DND-41 (cell line): ENCODE measurements around the gene ZNF526.

Source experiments
- ATAC-seq: fragments of 200-7000 bp; cut with Tn5 transposase; 3 replicates; pipeline ENCODE4 v1.9.1; 2021; ENCODE audit warnings: low read depth; ENCODE audit not compliant: insufficient read depth
- DNase-seq: peaks from one replicate; pipeline ENCODE4 v3.0.0-alpha.2; 2020
- H2AFZ ChIP-seq: 2 replicates; pipeline ENCODE4 v1.6.0; 2012; ENCODE audit warnings: low read depth, low read length
- H3K27ac ChIP-seq: 2 replicates; pipeline ENCODE4 v1.5.1; 2012; ENCODE audit warnings: low read length, inconsistent platforms
- H3K27me3 ChIP-seq: fragments of 200-600 bp; sonication (generic); 2 replicates; pipeline ENCODE4 v1.6.0; 2012; ENCODE audit warnings: low read length, mild to moderate bottlenecking, inconsistent platforms; ENCODE audit not compliant: insufficient read depth, poor library complexity
- H3K36me3 ChIP-seq: 2 replicates; pipeline ENCODE4 v1.5.1; 2012; ENCODE audit warnings: low read length, inconsistent platforms; ENCODE audit not compliant: insufficient read depth
- H3K4me1 ChIP-seq: 2 replicates; pipeline ENCODE4 v1.5.1; 2012; ENCODE audit warnings: mild to moderate bottlenecking, low read length; ENCODE audit not compliant: insufficient read depth
- H3K4me2 ChIP-seq: 2 replicates; pipeline ENCODE4 v1.6.0; 2012; ENCODE audit warnings: mild to moderate bottlenecking, moderate library complexity, low read length, inconsistent platforms; ENCODE audit not compliant: insufficient read depth
- H3K4me3 ChIP-seq, 2 experiments: fragments of 200-600 bp in 1 of 2; shearing (Covaris generic) in 1 of 2; 2 replicates each; pipeline ENCODE4 v1.5.1; 2012 to 2016; ENCODE audit warnings: inconsistent platforms in 2 of 2, low read length in 2 of 2, mild to moderate bottlenecking in 2 of 2, low read depth in 1 of 2, moderate library complexity in 1 of 2
- H3K79me2 ChIP-seq: 2 replicates; pipeline ENCODE4 v1.6.0; 2012; ENCODE audit warnings: low read length, inconsistent platforms; ENCODE audit not compliant: insufficient read depth
- H3K9ac ChIP-seq: 2 replicates; pipeline ENCODE4 v1.6.0; 2012; ENCODE audit warnings: low read depth, mild to moderate bottlenecking, inconsistent platforms, low read length, moderate library complexity
- H3K9me3 ChIP-seq: 2 replicates; pipeline ENCODE4 v1.5.1; 2012; ENCODE audit warnings: low read length, moderate library complexity, mild to moderate bottlenecking, inconsistent platforms; ENCODE audit not compliant: insufficient read depth, severe bottlenecking
- H4K20me1 ChIP-seq: 2 replicates; pipeline ENCODE4 v1.6.0; 2012; ENCODE audit warnings: low read length; ENCODE audit not compliant: insufficient read depth
- CTCF ChIP-seq: IDR thresholded peaks from 2 replicates; pipeline ENCODE4 v1.5.1; 2012; ENCODE audit warnings: borderline replicate concordance, low read length, moderate library complexity, mild to moderate bottlenecking; ENCODE audit not compliant: poor library complexity, severe bottlenecking; ENCODE audit errors: extremely low read depth
- EZH2 ChIP-seq: IDR thresholded peaks from 3 replicates; pipeline ENCODE4 v1.6.1; 2012; ENCODE audit warnings: borderline replicate concordance, low read depth, mild to moderate bottlenecking, moderate library complexity, low read length, inconsistent platforms; ENCODE audit not compliant: severe bottlenecking

Gene ZNF526

GRCh38 chr19:42245231-42245630 is 25.1 kb downstream of the ZNF526 start:
- Histone ChIP-seq H3K9me3 (no peaks in the 10 kb centered on the region), H4K20me1 (peaks cover 17% of the 10 kb centered on the region), H3K79me2 (peaks cover 36% of the 10 kb centered on the region), H3K27ac (peak overlapping the region; percentile 94), H3K36me3 (peaks cover 24% of the 10 kb centered on the region), H3K27me3 (no peaks in the 10 kb centered on the region), H2AFZ (peak overlapping the region; percentile 74), H3K4me3 (peak overlapping the region in 1 of 2 experiments; percentile 70; a peak in 2 of 4 replicates), H3K9ac (peak overlapping the region; percentile 82), H3K4me2 (peak overlapping the region; percentile 97), H3K4me1 (peaks cover 31% of the 10 kb centered on the region)
- no peak for ATAC-seq
- DNase-seq, result no peak
- TF ChIP-seq EZH2 (no peak), CTCF (no peak)

- no peaks in the 10 kb centered on the region for H3K27me3 ChIP-seq
- ATAC-seq (no peak), DNase-seq (no peak)
- no peaks in the 10 kb centered on the region for H3K9me3 ChIP-seq
- H3K79me2 ChIP-seq, result peaks cover 35% of the 10 kb centered on the region
- H4K20me1 ChIP-seq, result peaks cover 20% of the 10 kb centered on the region
- no peak overlapping the region for H2AFZ ChIP-seq
- H3K9ac ChIP-seq, result no peak overlapping the region
- H3K27ac ChIP-seq, result no peak overlapping the region
- H3K4me3 ChIP-seq, result no peak overlapping the region
- TF ChIP-seq EZH2 (no peak), CTCF (peak; percentile 21)
- no peak overlapping the region for H3K4me2 ChIP-seq
- H3K4me1 ChIP-seq, result peaks cover 20% of the 10 kb centered on the region
- H3K36me3 ChIP-seq, result peaks cover 28% of the 10 kb centered on the region
Observed at GRCh38 chr19:42246143-42246921, 26.2 kb downstream of the ZNF526 start.

- TF ChIP-seq EZH2 (no peak), CTCF (no peak)
- Histone ChIP-seq H3K27me3 (no peaks in the 10 kb centered on the region), H3K4me2 (no peak overlapping the region), H3K9me3 (no peaks in the 10 kb centered on the region), H3K27ac (no peak overlapping the region), H4K20me1 (peaks cover 23% of the 10 kb centered on the region), H3K9ac (no peak overlapping the region), H3K4me1 (peaks cover 23% of the 10 kb centered on the region), H2AFZ (no peak overlapping the region), H3K4me3 (no peak overlapping the region), H3K79me2 (peaks cover 35% of the 10 kb centered on the region), H3K36me3 (peaks cover 28% of the 10 kb centered on the region)
- ATAC-seq (no peak), DNase-seq (no peak)
Observed at GRCh38 chr19:42246922-42247639, 27.0 kb downstream of the ZNF526 start.
